AG08396 (cell line): ENCODE data around the gene CCT4.
A peak's percentile ranks its signal among the peaks of the same experiment; 100 is the strongest.
"Not testable (repeated sequence)": the region's sequence is repeated elsewhere in the genome, so short reads cannot be mapped to it uniquely, and the experiment has no call there.

ENCODE experiments used
- DNase-seq: peaks from one replicate; pipeline ENCODE4 v3.0.0; 2012; ENCODE audit warnings: low spot score, mixed read lengths

CCT4 gene

DNA sequence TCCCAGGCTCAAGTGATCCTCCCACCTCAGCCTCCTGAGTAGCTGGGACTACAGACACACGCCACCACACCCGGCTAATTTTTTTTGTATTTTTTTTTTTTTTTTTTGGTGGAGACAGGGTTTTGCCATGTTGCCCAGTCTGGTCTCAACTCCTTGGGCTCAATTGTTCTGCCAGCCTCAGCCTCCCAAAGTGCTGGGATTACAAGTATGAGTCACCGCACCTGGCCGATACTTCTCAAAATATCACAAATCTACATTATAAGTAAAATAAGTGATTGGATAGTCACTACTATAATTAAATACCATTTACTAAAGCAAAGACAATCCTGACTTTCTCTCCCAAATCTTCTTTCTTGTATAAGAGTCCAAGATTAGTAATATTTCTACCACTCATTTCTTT lies 9.1 kb downstream of the CCT4 start:
- DNase-seq: not testable (repeated sequence)

DNA sequence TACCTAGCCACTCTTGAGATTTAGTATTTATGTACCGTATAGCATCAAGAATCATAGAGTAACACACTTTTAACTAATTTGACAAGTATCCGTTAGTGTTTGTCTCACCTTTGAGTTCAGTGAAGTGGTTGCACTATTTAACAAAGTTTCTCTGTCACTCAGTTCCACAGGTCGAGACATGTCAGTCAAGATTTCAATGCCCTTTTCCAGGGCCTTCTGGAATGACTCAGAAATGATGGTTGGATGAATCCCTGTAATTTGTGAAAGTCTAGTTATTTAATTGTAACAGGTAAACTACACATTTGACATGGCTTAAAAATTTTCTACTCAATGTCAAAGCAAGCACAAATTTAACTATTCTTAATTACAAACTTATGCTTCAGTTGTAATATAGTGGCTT lies 9.7 kb downstream of the CCT4 start:
- DNase-seq: no peak

DNA sequence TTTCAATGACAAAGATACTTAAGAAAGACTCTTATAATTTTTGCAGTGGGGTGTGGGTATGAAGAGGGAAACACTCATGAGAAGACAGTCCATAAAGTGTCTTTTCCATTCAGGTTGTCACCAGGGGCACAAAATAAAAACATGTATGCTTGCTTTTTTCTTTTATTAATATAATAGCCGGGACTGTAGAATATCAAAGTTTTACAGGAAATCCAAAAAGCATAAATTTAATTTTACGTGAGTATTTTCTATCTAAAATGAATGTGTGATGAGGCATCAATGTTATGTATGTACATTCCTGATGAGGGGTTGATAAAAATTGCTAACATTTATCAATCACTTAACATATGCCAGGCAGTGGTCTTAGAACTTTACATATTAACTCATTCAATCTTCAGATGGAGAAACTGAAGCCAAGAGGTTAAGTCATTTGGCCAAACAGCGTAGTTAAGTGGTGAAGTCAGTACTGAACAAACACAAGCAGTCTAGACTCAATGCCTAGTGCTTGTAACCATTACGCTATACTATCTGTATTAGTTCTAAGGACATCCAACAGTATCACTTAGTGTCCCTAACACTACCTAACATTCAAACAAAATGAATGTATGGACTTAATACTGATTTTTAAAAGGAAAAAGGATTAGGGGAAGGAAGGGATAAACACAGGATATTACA lies 10.7 kb downstream of the CCT4 start:
- no peak for DNase-seq

DNA sequence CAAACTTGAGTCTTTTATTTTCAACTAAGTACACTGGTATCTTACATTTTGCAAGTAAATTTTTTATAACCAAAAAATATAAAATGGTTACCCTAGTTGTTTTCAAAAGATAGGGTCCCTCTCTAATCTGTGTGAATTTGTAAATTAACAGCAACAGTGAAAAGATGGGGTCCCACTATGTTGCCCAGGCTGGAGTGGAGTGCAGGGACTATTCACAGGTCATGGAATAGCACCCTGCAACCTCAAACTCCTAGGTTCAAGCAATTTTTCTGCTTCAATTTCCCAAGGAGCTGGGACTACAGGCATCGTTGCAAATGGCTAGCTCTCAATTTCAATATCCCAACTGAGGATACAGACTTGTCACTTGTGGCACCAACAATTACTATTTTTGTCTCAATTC lies 12.1 kb downstream of the CCT4 start:
- DNase-seq: no peak

DNA sequence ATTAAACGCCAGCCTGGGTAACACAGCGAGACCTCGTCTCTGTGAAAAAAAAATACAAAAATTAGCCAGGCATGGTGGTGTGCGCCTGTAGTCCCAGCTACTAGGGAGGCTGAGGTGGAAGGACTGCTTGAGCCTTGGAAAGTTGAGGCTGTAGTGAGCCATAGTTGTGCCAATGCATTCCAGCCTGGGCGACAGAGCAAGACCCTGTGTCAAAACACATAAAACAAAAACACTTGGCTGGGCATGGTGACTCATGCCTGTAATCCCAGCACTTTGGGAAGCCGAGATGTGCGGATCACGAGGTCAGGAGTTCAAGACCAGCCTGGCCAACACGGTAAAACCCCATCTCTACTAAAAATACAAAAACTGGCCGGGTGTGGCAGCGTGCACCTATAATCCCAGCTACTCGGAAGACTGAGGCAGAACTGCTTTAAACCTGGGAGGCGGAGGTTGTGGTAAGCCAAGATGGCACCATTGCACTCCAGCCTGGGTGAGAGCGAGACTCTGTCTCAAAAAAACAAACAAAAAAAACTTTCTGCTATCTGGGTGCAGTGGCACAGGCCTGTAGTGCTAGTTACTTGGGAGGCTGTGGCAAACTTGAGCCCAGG lies 21.9 kb downstream of the CCT4 start:
- not testable (repeated sequence) for DNase-seq

DNA sequence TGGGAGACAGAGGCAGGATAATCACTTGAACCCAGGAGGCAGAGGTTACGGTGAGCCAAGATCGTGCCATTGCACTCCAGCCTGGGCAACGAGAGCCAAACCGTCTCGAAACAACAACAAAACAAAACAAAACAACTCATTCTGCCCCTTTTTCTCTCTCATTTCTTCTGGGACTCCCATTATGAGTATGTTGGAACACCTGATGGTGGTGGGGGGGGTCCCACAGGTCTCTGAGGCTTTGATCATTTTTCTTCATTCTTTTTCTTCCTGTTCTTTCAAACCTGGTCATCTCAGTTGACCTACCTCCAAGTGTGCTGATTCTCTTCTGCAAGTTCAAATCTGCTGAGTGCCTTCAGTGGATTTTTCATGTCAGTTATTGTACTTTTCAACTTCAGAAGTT lies 26.4 kb downstream of the CCT4 start:
- DNase-seq: no peak

DNA sequence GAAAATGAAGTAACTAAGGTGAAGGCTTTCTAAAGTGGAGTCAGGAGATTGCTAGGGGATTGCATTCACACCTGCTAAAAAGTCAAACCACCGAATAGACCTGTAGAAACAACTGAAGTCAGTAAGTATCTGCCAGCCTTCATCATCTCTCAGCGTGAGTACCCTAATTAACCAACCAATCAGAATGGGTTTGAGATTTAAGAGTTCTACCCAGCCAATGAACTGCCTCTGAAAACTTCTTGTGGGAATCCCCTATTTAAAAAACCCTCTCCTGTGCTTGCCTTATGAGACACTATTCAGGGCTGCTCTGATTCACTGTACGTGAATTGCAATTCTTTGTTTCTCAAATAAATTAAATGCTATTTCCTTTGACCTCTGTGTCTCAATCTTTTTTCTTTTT lies 31.2 kb downstream of the CCT4 start:
- DNase-seq: no peak

DNA sequence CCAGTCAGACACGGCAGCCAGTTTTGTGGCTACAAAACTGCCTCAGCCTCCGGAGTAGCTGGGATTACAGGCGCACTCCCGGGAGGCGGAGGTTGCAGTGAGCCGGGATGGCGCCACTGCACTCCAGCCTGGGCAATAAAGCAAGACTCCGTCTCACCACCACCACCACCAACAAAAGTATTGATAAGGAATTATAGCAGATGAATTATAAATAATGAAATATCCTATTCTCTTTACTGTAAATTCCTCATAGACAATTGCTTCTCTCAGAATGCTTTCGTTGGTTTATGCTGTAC lies 33.2 kb downstream of the CCT4 start:
- DNase-seq: no peak

DNA sequence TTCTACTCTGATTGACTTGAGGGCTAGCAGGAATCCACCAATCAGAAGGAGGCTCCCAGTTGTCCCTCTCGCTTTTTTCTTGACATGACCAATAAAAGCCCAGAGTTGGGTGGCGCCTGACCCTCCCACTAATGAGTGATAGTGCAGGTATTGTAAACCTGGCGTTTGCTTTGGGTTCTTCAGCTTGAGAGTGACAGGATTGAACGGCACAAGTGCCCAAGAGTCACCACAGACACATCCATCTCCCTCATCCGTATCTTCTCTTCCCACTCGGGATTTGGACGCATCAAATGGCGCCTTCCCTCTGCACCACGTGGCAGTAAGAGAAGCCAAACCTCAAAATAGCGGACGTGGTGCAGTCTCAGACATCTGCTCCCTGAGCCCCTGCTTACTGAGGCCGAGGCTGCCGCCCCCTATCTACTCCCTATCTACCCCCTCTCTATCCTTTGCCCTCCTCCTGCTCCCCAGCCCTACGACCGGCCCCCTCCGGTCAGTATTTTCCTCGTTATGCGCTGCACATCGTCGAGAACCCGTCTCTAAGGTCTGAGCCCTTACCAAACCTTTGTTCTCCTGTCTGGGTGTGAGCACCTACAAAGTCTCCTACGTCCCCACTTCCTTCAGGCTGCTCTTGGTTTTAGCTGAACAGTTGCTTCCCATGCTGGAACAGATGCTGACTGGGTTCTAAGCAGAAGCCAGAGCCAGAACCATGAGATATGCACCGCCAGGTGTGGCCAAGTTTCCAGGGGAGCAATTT lies 33.7 kb downstream of the CCT4 start:
- peak; percentile 95 for DNase-seq

DNA sequence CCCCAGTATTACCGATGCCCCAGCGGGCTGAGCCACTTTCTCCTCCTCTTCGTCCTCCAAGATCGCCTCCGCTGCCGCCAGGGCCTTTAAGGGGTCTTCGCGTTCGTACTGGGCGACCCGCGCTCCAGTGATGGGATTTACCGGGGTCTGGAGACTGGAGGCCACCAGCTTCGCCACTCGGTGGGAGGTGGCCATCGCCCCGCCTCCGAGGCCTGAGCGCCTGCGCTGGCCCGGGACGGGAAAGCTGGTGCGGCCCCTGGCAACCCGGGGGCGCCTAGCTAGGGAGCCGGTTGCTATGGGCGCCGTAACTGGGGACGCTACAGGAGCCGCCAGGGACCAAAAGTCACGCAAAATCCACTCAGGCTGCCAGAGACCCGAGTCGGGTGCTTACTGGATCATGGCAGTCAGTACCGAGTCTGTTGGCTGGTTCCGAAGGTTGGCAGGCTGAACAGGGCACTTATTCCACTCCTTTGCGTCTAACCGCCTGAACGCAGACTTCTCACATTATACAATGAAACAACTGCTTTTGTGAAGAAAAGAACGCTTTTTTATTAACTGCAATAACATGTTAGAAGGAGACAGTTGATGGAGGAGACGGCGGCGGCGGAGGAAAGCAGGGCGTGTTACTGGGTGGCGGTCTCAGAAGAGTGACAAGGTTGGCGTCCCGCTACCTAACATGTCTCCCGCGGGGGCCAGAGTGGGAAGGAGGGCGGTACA lies 34.5 kb downstream of the CCT4 start, which contains the start of gene FAM161A:
TSS of gene FAM161A (minus strand) at position 214 of the 717 bp plus-strand sequence. CDS start at position 195, 19 bp downstream.
- DNase-seq: peak; percentile 90

DNA sequence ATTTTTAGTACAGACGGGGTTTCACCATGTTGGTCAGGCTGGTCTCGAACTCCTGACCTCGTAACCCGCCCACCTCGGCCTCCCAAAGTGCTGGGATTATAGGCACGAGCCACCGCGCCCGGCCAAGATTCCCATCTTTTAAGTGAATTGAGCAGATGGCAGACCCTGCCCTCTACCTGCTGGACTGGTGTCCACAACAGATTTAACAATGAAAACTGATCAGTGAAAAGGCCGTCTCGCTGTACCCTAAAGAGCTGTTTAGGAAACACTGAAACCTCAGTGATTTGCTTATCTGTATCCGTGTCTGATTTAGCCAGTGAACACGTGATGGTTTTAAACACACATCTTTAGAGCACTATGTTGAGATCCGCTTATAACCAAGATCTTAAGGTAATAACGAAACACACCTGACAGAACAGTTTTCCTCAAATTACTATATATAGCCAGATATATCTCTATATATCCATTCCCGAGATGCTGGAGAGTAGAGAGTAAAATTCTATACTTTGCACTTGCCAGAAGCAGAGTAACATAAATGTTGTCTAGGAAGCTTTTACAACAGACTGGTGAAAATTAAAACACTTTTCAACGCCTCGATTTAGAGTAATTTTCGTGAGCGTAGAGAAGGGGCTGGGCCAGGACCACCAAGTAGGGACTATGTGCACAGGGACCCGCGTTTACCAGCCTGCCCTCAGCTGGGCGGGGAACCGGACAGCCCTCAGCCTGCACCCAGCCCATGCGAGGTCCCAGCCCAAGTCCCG lies 35.2 kb downstream of the CCT4 start:
- peak; percentile 77 for DNase-seq

DNA sequence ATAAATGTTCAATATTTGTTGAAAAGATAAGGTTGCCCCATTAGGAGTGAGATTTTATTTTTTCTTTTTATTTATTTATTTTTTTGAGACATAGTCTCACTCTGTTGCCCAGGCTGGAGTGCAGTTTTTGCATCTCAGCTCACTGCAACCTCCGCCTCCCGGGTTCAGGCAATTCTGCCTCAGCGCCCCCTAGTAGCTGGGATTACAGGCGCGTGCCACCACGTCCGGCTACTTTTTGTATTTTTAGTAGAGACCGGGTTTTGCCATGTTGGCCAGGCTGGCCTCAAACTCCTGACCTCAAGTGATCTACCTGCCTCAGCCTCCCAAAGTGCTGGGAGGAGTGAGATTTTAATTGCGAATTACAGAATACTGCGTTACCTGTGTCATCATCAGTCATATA lies 37.2 kb downstream of the CCT4 start:
- not testable (repeated sequence) for DNase-seq

DNA sequence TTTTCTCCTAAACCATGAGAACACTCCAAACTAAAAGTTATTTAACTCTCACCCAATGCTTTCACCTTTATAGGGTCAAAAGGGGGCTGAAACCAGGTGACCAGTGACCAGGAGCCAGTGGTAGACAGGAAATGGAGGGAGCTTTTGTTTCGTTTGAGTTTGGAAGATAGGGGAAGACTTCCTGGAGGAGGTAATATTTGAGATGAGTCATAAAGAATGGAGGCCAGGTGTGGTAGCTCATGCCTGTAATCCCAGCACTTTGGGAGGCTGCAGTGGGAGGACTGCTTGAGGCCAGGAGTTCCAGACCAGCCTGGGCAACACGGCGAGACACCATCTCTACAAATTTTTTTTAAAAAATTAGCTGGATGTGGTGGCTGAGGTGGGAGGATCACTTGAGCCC lies 43.1 kb downstream of the CCT4 start:
- no peak for DNase-seq

DNA sequence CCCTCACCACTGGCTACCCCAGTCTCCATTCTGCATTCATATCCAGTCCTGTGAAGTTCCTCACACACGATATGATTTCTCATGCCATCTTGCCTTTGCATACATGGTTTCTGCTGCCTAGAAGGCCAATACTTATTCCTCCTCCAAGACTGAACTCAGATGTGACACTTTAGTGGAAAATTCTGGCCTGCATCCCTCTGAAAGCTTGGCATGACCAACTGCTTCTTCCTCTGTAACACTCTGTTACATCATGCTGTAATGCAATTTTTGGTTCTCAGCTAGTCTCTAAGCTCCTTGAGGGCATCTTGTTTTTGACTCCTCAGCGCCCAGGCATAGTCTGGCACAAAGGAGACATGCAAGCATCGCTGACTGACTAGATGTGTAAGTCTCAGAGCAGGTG lies 47.2 kb downstream of the CCT4 start:
- DNase-seq: no peak

DNA sequence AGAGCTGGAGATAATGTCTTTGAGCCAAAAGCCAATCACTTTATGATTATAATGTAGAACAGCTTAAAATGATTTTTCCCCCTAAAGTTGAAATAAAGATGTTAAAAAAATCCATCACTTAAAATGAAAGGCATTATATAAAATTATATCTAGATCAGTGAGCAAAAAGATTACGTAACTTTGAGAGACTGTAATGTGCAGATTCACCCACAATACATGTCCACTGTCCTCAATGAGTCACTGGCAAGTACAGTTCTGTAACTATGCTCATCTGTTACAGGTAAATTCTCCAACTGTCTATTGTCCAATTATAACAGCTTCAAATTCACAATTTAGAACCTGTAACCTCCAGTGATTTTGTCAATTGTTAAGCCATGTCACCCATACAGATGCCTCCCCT lies 53.6 kb downstream of the CCT4 start:
- DNase-seq: no peak

DNA sequence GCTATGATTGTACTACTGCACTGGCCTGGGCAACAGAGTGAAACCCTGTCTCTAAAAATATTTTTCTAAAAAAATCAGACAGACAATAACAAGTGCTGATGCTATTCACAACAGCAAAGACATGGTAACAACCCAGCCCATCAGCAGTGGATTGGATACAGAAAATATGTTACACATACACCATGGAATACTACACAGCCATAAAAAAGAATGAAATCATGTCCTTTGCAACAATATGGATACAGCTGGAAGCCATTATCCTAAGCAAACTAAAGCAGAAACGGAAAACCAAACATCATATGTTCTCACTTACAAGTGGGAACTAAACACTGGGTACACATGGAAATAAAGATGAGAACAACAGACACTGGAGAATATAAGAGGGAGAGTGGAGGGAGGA lies 54.5 kb downstream of the CCT4 start:
- no peak for DNase-seq

DNA sequence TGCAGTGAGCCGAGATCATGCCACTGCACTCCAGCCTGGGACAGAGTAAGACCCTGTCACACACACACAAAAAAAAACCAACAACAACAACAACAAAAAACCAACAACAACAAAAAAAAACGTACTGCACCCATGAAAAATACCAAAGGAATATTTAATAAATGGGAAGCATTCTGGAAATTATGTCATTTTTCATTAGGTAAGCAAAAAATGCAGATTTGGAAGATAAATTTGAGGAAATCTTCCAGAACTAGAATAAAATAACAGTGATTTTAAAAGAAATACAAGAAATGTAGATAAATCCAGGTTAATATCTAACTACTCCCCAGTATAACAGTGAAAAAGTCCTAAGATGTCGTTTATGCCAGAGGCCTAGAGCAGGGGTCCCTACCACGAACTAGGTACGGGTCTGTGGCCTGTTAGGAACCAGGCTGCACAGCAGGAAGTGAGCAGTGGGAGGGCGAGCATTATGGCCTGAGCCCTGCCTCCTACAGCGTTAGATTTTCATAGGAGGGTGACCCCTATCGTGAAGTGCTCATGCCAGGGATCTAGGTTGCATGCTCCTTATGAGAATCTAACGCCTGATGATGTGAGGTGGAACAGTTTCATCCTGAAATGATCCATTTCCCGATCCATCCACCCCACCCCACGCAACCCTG lies 56.1 kb downstream of the CCT4 start:
- DNase-seq: no peak

DNA sequence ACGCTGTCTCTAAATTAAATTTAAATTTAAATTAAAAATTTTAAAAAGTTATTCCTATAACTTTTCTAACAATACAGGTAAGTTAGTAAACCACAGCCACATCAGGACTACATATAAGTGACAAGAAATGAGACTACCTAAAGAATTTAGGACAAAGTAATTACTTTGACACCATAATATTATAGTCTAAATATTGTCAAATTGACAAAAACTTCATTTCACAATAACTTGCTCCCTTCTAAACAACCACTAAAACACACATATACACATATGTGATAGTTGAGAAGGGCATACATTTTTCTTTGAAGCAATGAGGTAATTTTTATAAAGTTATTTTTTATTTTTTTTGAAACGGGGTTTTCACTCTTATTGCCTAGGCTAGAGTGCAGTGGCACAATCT lies 66.2 kb downstream of the CCT4 start:
- no peak for DNase-seq
